ENCODE measurements around the gene PROX2. TPM values are rescaled to one million over a fixed set of nuclear protein-coding genes. Genes with fewer than 3 reads are reported as not detected.

The PROX2 gene
- total and polyA plus RNA-seq, 9 of the 15 experiments (the other 6 are each of a cell fraction or from before 2014, with no cell fraction given) = not detected

GRCh38 chr14:74907744-74908143 is 31.8 kb upstream of the PROX2 start:
- in situ Hi-C loops (cut with MboI) (no loop called here), intact Hi-C loops (cut with micrococcal nuclease) (loop anchor here (5.0 kb wide), 1 partner anchor 300 kb away; no protein-coding TSS in a partner anchor)
- H3K36me3 ChIP-seq (ENCODE audit: control insufficient read depth, insufficient read depth, low read length) = peaks cover 24% of the 10 kb centered on the region; the same call in 2 of the 3 replicates
- TF ChIP-seq MECOM (CRISPR knock-in tag; IDR thresholded peaks at IDR 0.05) = no peak
- TF ChIP-seq EP300 (IDR thresholded peaks at IDR 0.05; ENCODE audit: low read length) = no peak
- TF ChIP-seq ZNF23 (CRISPR knock-in tag; IDR thresholded peaks at IDR 0.05) = no peak
- no peak for TF ChIP-seq PRPF4 (IDR thresholded peaks at IDR 0.05; ENCODE audit: insufficient read depth, low read depth, low read length, poor library complexity, severe bottlenecking)
- TF ChIP-seq, protein P1, sequence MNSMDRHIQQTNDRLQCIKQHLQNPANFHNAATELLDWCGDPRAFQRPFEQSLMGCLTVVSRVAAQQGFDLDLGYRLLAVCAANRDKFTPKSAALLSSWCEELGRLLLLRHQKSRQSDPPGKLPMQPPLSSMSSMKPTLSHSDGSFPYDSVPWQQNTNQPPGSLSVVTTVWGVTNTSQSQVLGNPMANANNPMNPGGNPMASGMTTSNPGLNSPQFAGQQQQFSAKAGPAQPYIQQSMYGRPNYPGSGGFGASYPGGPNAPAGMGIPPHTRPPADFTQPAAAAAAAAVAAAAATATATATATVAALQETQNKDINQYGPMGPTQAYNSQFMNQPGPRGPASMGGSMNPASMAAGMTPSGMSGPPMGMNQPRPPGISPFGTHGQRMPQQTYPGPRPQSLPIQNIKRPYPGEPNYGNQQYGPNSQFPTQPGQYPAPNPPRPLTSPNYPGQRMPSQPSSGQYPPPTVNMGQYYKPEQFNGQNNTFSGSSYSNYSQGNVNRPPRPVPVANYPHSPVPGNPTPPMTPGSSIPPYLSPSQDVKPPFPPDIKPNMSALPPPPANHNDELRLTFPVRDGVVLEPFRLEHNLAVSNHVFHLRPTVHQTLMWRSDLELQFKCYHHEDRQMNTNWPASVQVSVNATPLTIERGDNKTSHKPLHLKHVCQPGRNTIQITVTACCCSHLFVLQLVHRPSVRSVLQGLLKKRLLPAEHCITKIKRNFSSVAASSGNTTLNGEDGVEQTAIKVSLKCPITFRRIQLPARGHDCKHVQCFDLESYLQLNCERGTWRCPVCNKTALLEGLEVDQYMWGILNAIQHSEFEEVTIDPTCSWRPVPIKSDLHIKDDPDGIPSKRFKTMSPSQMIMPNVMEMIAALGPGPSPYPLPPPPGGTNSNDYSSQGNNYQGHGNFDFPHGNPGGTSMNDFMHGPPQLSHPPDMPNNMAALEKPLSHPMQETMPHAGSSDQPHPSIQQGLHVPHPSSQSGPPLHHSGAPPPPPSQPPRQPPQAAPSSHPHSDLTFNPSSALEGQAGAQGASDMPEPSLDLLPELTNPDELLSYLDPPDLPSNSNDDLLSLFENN (IDR thresholded peaks at IDR 0.05; ENCODE audit: low read depth in 2 of 2, low read length in 2 of 2) = no peak
- TF ChIP-seq TAF1 (IDR thresholded peaks at IDR 0.05; ENCODE audit: control insufficient read depth, extremely low read depth, insufficient read depth, low read length, severe bottlenecking) = no peak
- TF ChIP-seq ZNF766 (CRISPR knock-in tag; conservative IDR thresholded peaks at IDR 0.05) = no peak
- no peak for TF ChIP-seq ERF (CRISPR knock-in tag; IDR thresholded peaks at IDR 0.05)
- TF ChIP-seq BDP1 (IDR thresholded peaks at IDR 0.05; ENCODE audit: insufficient read depth, insufficient read length) = no peak
- no peak for TF ChIP-seq E2F5 (CRISPR knock-in tag; IDR thresholded peaks at IDR 0.05)
- TF ChIP-seq PHF21A (IDR thresholded peaks at IDR 0.05; ENCODE audit: borderline replicate concordance, low read depth) = no peak
- no peak for TF ChIP-seq ZBTB1 (CRISPR knock-in tag; IDR thresholded peaks at IDR 0.05; ENCODE audit: borderline replicate concordance, low read depth)
- TF ChIP-seq RUNX1 (IDR thresholded peaks at IDR 0.05; ENCODE audit: low read depth) = no peak
- TF ChIP-seq CREB3L1 (IDR thresholded peaks at IDR 0.05; ENCODE audit: borderline replicate concordance, low read depth) = no peak
- TF ChIP-seq ZNF589 (CRISPR knock-in tag; IDR thresholded peaks at IDR 0.05; ENCODE audit: low read depth) = no peak
- TF ChIP-seq U2AF2 (optimal IDR thresholded peaks at IDR 0.05; ENCODE audit: low read depth, low read length) = no peak
- BruUV-seq (replicated peaks) = no TSS peak
- ChIA-PET POLR2A (interaction anchor here (0.5 to 1.3 kb wide), 3 partner anchors 11 to 21 kb away, joined by 3 to 4 read pairs (median 4); partner anchors contain the start of gene RPS6KL1), CTCF (ENCODE audit: low intra/inter-chr PET ratio) (no interaction called here)
- WGBS (ENCODE audit: insufficient coverage, low coverage, missing lambda C conversion rate) = 66% methylated on average over 6 of the region's 6 CpGs
- FAIRE-seq = no peak
- no peak overlapping the region for H3K4me3 ChIP-seq
- no peak for DNase-seq (ENCODE audit: extremely low read depth in 1 of 4, low spot score in 3 of 4)
- peaks cover 10 to 42% of the 10 kb centered on the region in 2 experiments; a peak in 3 of 5 replicates for H3K4me1 ChIP-seq (replicated peaks in 1 of 2; ENCODE audit: control insufficient read depth in 2 of 2, insufficient read depth in 2 of 2, low read length in 2 of 2)
- H4K20me1 ChIP-seq (replicated peaks; ENCODE audit: control insufficient read depth, insufficient read depth, low read length) = no peaks in the 10 kb centered on the region; the same call in 1 of the 2 replicates
- no peaks in the 10 kb centered on the region for H3K9me3 ChIP-seq (replicated peaks; ENCODE audit: control insufficient read depth, insufficient read depth, low read depth, low read length)
- ATAC-seq = no peak
- no peaks in the 10 kb centered on the region for H3K79me2 ChIP-seq (ENCODE audit: control insufficient read depth, insufficient read depth, low read length)
- no peak overlapping the region for H2AFZ ChIP-seq (ENCODE audit: low read depth, low read length)
- no peak overlapping the region for H3K9ac ChIP-seq (ENCODE audit: insufficient read depth in 1 of 2, low read depth in 2 of 2, low read length in 2 of 2)
- H3K27ac ChIP-seq (ENCODE audit: extremely low read depth, low read depth, low read length) = no peak overlapping the region
- H3K27me3 ChIP-seq (ENCODE audit: control insufficient read depth in 2 of 2, insufficient read depth in 2 of 2, low read length in 2 of 2) = no peaks in the 10 kb centered on the region
- no peaks in the 10 kb centered on the region for H3K9me1 ChIP-seq (ENCODE audit: control insufficient read depth, insufficient read depth, low read length)
- H3K4me2 ChIP-seq (ENCODE audit: insufficient read depth, low read length) = no peak overlapping the region
